ENCODE results near the gene LDLRAD2. TPM values are rescaled to one million over a fixed set of nuclear protein-coding genes. Genes with fewer than 3 reads are reported as not detected.

Gene LDLRAD2
- polyA plus RNA-seq, 2 of the 4 experiments (the other 2 are of a cell fraction) = 0.08 TPM; not detected in 1

DNA sequence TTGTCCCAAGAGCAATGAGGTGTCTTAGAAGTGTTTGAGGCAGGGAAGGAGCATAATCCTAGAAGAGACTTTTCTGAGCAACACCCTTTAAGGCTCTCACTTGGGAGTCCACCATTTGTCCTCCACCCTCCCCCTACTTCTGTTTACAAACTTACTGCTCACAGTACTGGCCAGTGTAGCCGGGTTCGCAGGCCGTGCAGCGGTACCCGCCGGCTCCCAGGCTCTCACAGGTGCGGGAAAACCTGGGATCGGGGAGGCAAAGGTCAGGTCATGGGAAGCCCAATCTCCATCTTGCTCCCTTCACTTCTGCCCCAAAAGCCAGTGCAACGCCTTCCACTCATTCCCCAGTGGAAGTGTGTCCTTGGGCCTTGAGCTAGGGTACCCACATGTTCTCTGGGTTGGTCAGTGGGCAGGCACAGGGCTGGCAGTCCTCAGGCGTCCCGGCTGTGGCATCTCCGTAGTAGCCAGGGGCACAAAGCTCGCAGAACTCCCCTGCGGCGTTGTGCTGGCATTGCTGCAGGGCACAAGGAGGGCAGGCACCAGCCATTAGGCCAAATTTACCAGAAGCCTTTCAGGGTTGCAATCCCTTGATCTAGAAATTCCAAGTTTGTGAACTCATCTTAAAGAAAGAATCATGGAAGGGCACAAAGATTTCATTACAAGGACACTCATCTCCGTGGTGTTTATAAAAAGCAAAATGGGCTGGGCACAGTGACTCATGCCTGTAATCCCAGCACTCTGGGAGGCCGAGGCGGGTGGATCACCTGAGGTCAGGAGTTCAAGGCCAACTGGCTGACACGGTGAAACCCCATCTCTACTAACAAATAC is 49.8 kb downstream of the LDLRAD2 start:
- no peak overlapping the region for H3K4me3 ChIP-seq
- 70% methylated on average over 18 of the region's 19 CpGs for WGBS (ENCODE audit: missing lambda C conversion rate)
- peak overlapping the region; percentile 19; the same call in 1 of the 3 replicates for H3K4me2 ChIP-seq
- H3K4me1 ChIP-seq = peaks cover 11% of the 10 kb centered on the region
- no peaks in the 10 kb centered on the region for H3K9me3 ChIP-seq
- no peak for FAIRE-seq
- peak overlapping the region in 1 of 2 experiments; percentile 58; a peak in 2 of 6 replicates for H3K27ac ChIP-seq
- ChIA-PET CTCF (interaction anchor here (0.6 to 2.0 kb wide), 2 partner anchors 102 kb away, joined by 3 to 6 read pairs; no protein-coding TSS in a partner anchor), POLR2A (no interaction called here)
- DNase-seq (ENCODE audit: low read depth in 1 of 2, low spot score in 1 of 2) = peak in 1 of 2 experiments; percentile 37
- peak; percentile 39 to 41; a peak in 4 of 6 replicates for ATAC-seq
- TF ChIP-seq RARB (CRISPR knock-in tag; IDR thresholded peaks at IDR 0.05) (0 out of 2 replicates have a peak, but pooled peaks have one; percentile 63), TFCP2L1 (CRISPR knock-in tag; IDR thresholded peaks at IDR 0.05) (no peak), JUN (IDR thresholded peaks at IDR 0.05) (peak in 1 of 2 experiments; percentile 42; a peak in 1 of 5 replicates), CTCF (IDR thresholded peaks at IDR 0.05) (no peak), TP53 (CRISPR knock-in tag; IDR thresholded peaks at IDR 0.05) (no peak), POLR2A (IDR thresholded peaks at IDR 0.05; ENCODE audit: low read length) (no peak), FOSL2 (IDR thresholded peaks at IDR 0.05) (no peak), FOSL2 (CRISPR knock-in tag; IDR thresholded peaks at IDR 0.05) (peak; percentile 58), ZSCAN20 (CRISPR knock-in tag; IDR thresholded peaks at IDR 0.05) (no peak)

DNA sequence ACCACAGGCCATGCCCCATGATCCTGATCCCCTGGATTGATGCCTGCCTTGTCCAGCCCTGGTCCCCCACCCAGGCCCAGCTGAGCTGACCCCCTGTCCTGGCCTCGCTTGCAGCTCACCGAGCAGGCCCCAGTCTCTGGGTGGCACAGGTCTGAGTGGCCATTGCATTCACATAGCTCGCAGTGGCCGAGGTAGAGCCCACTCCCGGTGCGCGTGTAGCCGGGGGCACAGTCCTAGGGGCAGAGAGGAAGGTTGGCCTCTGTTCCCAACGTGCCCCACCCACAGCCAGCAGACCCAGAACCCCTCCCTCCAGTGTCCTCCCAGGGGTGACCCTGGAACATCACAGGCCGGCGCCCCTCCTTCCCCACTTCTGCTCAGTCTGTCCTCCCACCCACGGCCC is 51.9 kb downstream of the LDLRAD2 start:
- ChIA-PET CTCF (interaction anchor here (2.0 kb wide), 1 partner anchor 99 kb away, joined by 6 read pairs; no protein-coding TSS in a partner anchor), POLR2A (no interaction called here)
- no peak for DNase-seq (ENCODE audit: low read depth in 1 of 2, low spot score in 1 of 2)
- Histone ChIP-seq H3K4me1 (peaks cover 14% of the 10 kb centered on the region), H3K27ac (no peak overlapping the region), H3K9me3 (no peaks in the 10 kb centered on the region), H3K4me2 (no peak overlapping the region), H3K4me3 (no peak overlapping the region)
- peak in 1 of 2 experiments; percentile 16; a peak in 1 of 6 replicates for ATAC-seq
- 92% methylated on average over 11 of the region's 12 CpGs for WGBS (ENCODE audit: missing lambda C conversion rate)
- TF ChIP-seq RCOR1 (IDR thresholded peaks at IDR 0.05; ENCODE audit: low read depth, low read length) (no peak), HDAC2 (IDR thresholded peaks at IDR 0.05) (no peak), ATOH8 (CRISPR knock-in tag; IDR thresholded peaks at IDR 0.05; ENCODE audit: low read depth) (no peak), GATA3 (IDR thresholded peaks at IDR 0.05; ENCODE audit: borderline replicate concordance) (no peak), HEYL (CRISPR knock-in tag; IDR thresholded peaks at IDR 0.05) (no peak), CHD2 (IDR thresholded peaks at IDR 0.05; ENCODE audit: low read length, partially characterized antibody) (no peak), POLR2AphosphoS2 (conservative IDR thresholded peaks at IDR 0.05; ENCODE audit: low read length) (no peak), NFE2L2 (conservative IDR thresholded peaks at IDR 0.05; ENCODE audit: low read length) (no peak), HOXA7 (CRISPR knock-in tag; IDR thresholded peaks at IDR 0.05) (no peak), RAD21 (conservative IDR thresholded peaks at IDR 0.05 in 1 of 2, IDR thresholded peaks at IDR 0.05 in 1 of 2) (no peak), EHMT2 (IDR thresholded peaks at IDR 0.05; ENCODE audit: low read depth) (no peak), FOXS1 (CRISPR knock-in tag; IDR thresholded peaks at IDR 0.05) (no peak), ZFP36 (IDR thresholded peaks at IDR 0.05; ENCODE audit: borderline replicate concordance, partially characterized antibody) (no peak)
- TF ChIP-seq, protein P1, sequence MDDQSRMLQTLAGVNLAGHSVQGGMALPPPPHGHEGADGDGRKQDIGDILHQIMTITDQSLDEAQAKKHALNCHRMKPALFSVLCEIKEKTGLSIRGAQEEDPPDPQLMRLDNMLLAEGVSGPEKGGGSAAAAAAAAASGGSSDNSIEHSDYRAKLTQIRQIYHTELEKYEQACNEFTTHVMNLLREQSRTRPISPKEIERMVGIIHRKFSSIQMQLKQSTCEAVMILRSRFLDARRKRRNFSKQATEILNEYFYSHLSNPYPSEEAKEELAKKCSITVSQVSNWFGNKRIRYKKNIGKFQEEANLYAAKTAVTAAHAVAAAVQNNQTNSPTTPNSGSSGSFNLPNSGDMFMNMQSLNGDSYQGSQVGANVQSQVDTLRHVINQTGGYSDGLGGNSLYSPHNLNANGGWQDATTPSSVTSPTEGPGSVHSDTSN (IDR thresholded peaks at IDR 0.05) = no peak
- TF ChIP-seq, protein P2, sequence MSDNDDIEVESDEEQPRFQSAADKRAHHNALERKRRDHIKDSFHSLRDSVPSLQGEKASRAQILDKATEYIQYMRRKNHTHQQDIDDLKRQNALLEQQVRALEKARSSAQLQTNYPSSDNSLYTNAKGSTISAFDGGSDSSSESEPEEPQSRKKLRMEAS (IDR thresholded peaks at IDR 0.05) = no peak
- FAIRE-seq = no peak

Measured in A549 (cell line).